OCI-LY1 (cell line): Measurements from ENCODE around the gene ACTR3C.

Experiments used
- H2AFZ ChIP-seq: fragments of 200-600 bp; sonication (generic), shearing (Covaris generic); 2 replicates; pipeline ENCODE4 v1.6.0; 2014; ENCODE audit warnings: antibody characterized with exemption, mild to moderate bottlenecking, low read length
- H3F3A ChIP-seq: fragments of 200-600 bp; sonication (generic), shearing (Covaris generic); 2 replicates; pipeline ENCODE4 v1.6.0; 2014; ENCODE audit warnings: mild to moderate bottlenecking, antibody characterized with exemption, low read length, moderate library complexity; ENCODE audit not compliant: insufficient read depth
- H3K27ac ChIP-seq: fragments of 200-600 bp; sonication (generic); 2 replicates; pipeline ENCODE4 v1.5.1; 2014; ENCODE audit warnings: low read length, mixed run types, mild to moderate bottlenecking, low read depth; ENCODE audit not compliant: poor library complexity, severe bottlenecking
- H3K27me3 ChIP-seq: fragments of 200-600 bp; sonication (generic); 2 replicates; pipeline ENCODE4 v1.6.0; 2014; ENCODE audit warnings: antibody characterized with exemption, mild to moderate bottlenecking, low read length, moderate library complexity; ENCODE audit not compliant: insufficient read depth
- H3K36me3 ChIP-seq: fragments of 200-600 bp; sonication (generic); 2 replicates; pipeline ENCODE4 v1.6.1; 2014; ENCODE audit warnings: mild to moderate bottlenecking, antibody characterized with exemption, low read length, moderate library complexity, mixed read lengths; ENCODE audit not compliant: insufficient read depth
- H3K4me1 ChIP-seq: fragments of 200-600 bp; sonication (generic); 2 replicates; pipeline ENCODE4 v1.5.1; 2014; ENCODE audit warnings: mild to moderate bottlenecking, low read length, moderate library complexity; ENCODE audit not compliant: insufficient read depth, severe bottlenecking
- H3K4me2 ChIP-seq: fragments of 200-600 bp; sonication (generic), shearing (Covaris generic); 2 replicates; pipeline ENCODE4 v1.6.1; 2014; ENCODE audit warnings: low read length
- H3K4me3 ChIP-seq: fragments of 200-600 bp; sonication (generic); 2 replicates; pipeline ENCODE4 v1.5.1; 2014; ENCODE audit warnings: low read length, low read depth, mild to moderate bottlenecking, mixed read lengths; ENCODE audit not compliant: poor library complexity, severe bottlenecking
- H3K79me2 ChIP-seq: fragments of 200-600 bp; shearing (Covaris generic); 2 replicates; pipeline ENCODE4 v1.6.1; 2016; ENCODE audit warnings: mixed run types, low read length, mixed read lengths; ENCODE audit not compliant: insufficient read depth
- H3K9ac ChIP-seq: fragments of 200-600 bp; sonication (generic), shearing (Covaris generic); 2 replicates; pipeline ENCODE4 v1.6.1; 2014; ENCODE audit warnings: mild to moderate bottlenecking, low read length, mixed read lengths
- H3K9me2 ChIP-seq: fragments of 200-600 bp; sonication (generic), shearing (Covaris generic); 2 replicates; pipeline ENCODE4 v1.6.1; 2014; ENCODE audit warnings: low read depth, mild to moderate bottlenecking, low read length, mixed read lengths
- H3K9me3 ChIP-seq: fragments of 200-600 bp; shearing (Covaris generic); 2 replicates; pipeline ENCODE4 v1.6.1; 2014; ENCODE audit warnings: low read length, mixed read lengths
- H4K20me1 ChIP-seq: fragments of 200-600 bp; sonication (generic), shearing (Covaris generic); 2 replicates; pipeline ENCODE4 v1.6.0; 2016; ENCODE audit warnings: mild to moderate bottlenecking, low read length; ENCODE audit not compliant: insufficient read depth
- CTCF ChIP-seq: fragments of 200-600 bp; sonication (generic), shearing (Covaris generic); IDR thresholded peaks from 2 replicates; pipeline ENCODE4 v1.5.1; 2017; ENCODE audit warnings: mild to moderate bottlenecking, antibody characterized with exemption, low read length, moderate library complexity, mixed read lengths
- EZH2 ChIP-seq: fragments of 200-600 bp; sonication (generic), shearing (Covaris generic); IDR thresholded peaks from 2 replicates; pipeline ENCODE4 v1.8.0; 2017; ENCODE audit warnings: borderline replicate concordance, mixed run types, mild to moderate bottlenecking, antibody characterized with exemption, low read length, moderate library complexity, mixed read lengths

Gene ACTR3C

GRCh38 chr7:150343225-150343624 is 19.9 kb upstream of the ACTR3C start:
- Histone ChIP-seq H2AFZ (no peak overlapping the region), H3K27me3 (peaks cover 7% of the 10 kb centered on the region; the same call in 1 of the 2 replicates), H3K9me2 (no peaks in the 10 kb centered on the region), H3K4me2 (no peak overlapping the region), H3K27ac (no peak overlapping the region), H3F3A (no peaks in the 10 kb centered on the region), H3K9me3 (peaks cover 14% of the 10 kb centered on the region), H4K20me1 (no peaks in the 10 kb centered on the region), H3K4me3 (no peak overlapping the region), H3K79me2 (no peaks in the 10 kb centered on the region), H3K36me3 (no peaks in the 10 kb centered on the region; the same call in 1 of the 2 replicates), H3K9ac (no peak overlapping the region), H3K4me1 (no peaks in the 10 kb centered on the region)
- no peak for TF ChIP-seq EZH2
- no peak for TF ChIP-seq CTCF

- Histone ChIP-seq H3K4me1 (no peaks in the 10 kb centered on the region), H3K79me2 (no peaks in the 10 kb centered on the region), H3K27me3 (peaks cover 7% of the 10 kb centered on the region; the same call in 1 of the 2 replicates), H3K9me2 (no peaks in the 10 kb centered on the region), H3K4me2 (no peak overlapping the region), H3K4me3 (no peak overlapping the region), H3K36me3 (no peaks in the 10 kb centered on the region; the same call in 1 of the 2 replicates), H3K9me3 (peaks cover 11% of the 10 kb centered on the region), H3K27ac (no peak overlapping the region), H2AFZ (no peak overlapping the region), H3F3A (no peaks in the 10 kb centered on the region), H3K9ac (no peak overlapping the region), H4K20me1 (no peaks in the 10 kb centered on the region)
- TF ChIP-seq EZH2 (no peak), CTCF (no peak)
Observed at GRCh38 chr7:150342121-150342408, 18.7 kb upstream of the ACTR3C start.

DNA sequence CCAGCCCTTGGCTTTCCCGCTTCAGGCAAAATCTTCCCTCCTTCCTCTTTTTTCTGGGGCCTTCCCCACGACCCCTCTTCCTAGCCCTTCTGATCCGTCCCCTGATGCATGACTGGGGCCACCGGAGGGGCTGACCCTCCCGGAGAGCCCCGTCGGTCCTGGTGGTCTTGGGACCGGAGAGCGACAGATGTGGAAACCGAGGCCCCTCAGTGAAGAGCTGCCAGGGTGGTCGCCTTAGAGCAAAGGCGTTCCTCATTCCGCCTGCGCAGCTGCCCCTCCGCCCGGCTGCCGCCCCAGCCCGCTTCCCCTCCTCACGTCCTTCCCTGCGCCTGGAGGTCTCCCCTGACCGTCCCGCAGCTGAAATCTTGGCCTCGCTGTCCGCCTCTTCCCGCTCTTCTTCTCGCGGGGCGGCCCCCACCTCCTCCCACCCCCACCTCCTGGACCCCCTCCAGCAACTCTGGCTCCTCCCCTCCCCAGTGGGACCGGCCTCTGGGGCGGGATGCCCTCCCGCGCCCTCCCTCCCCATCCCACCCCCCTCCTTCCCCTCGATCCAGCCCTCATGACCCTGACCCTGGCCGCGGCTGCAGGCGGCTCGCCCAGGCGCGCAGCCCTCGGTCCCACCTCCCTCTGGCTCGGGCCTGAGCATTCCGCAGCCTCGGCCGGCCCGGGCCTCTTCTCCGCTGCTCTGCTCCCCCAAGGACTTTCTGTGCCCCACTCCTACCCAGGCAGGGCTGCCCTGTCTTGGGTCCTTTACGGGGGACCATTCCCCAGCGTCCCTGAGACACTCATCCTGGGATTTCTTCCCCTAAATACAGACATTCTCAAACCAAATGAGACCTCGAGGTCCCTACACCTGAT is 18.1 kb upstream of the ACTR3C start, which contains the start of gene RARRES2:
TSS of gene RARRES2 (minus strand) at position 367 of the 858 bp plus-strand sequence. CDS start 1,020 bp downstream, outside the sequence.
- no peaks in the 10 kb centered on the region for H3K4me1 ChIP-seq
- no peak within 1 kb of the TSS for H3K4me3 ChIP-seq
- peaks cover 11% of the 10 kb centered on the region for H3K9me3 ChIP-seq
- H3K27me3 ChIP-seq: peaks cover 7% of the 10 kb centered on the region; the same call in 1 of the 2 replicates
- no peaks in the 10 kb centered on the region for H3F3A ChIP-seq
- H3K27ac ChIP-seq: no peak within 1 kb of the TSS
- H3K4me2 ChIP-seq: no peak within 1 kb of the TSS
- H3K9me2 ChIP-seq: no peaks in the 10 kb centered on the region
- H2AFZ ChIP-seq: no peak within 1 kb of the TSS
- H4K20me1 ChIP-seq: no peaks in the 10 kb centered on the region
- H3K36me3 ChIP-seq: no peaks in the 10 kb centered on the region; the same call in 1 of the 2 replicates
- TF ChIP-seq CTCF (no peak), EZH2 (no peak)
- no peaks in the 10 kb centered on the region for H3K79me2 ChIP-seq
- no peak within 1 kb of the TSS for H3K9ac ChIP-seq
